ENCODE data around the gene ELAPOR1. TPM values are rescaled to one million over a fixed set of nuclear protein-coding genes. Genes with fewer than 3 reads are reported as not detected.
A peak's percentile ranks its signal among the peaks of the same experiment; 100 is the strongest.

Gene ELAPOR1
- total and polyA plus RNA-seq, 2 donors (not counting 3 experiments of a cell fraction or from before 2014, with no cell fraction given) = 1.0 to 1.1 TPM

DNA sequence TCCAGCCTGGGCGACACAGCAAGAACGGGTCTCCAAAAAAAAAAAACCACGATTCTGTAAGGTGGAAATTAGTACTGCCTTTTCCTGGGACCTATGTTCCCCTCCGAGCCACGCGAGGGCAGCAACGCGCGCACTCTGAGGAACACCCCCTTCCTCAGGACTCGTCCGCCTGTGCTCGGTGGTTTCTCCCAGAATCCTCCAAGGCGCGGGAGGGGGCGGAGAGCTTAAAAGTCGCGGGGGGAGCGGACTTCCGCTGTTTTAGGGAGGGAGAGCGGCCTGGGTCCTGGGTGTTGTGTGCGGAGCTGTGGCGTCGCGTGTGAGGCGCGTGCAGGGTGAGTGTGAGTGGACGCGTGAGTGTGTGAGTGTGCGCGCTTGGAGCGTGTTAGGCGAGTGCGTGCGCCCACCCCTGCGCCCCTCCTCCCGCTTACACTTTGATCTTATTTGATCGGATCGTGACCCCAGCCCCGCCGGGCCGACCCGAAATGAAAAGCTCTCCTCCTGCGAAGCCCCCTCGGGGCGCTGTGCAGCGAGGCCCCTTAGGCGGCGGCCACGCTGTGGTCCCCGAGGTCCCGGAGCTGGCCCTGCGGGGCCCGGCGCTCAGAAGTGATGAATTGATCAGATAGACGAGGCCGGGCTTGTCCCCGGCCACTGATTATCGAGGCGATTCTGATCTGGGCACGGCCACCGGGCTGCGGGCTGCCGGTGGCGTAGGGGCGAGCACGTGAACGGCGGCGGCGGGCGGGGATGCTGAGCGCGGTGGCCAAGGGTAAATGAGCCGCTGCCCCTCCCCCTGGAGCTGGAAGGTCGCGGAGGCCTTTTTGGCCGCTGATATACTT is 13.8 kb upstream of the ELAPOR1 start:
- peak overlapping the region; percentile 96 for H3K9ac ChIP-seq (replicated peaks; ENCODE audit: extremely low read depth, insufficient read depth, low read length)
- TSS peak; percentile 66 for BruUV-seq (replicated peaks)
- H3K27me3 ChIP-seq (ENCODE audit: control insufficient read depth in 2 of 2, insufficient read depth in 2 of 2, low read length in 2 of 2) = no peaks in the 10 kb centered on the region
- TF ChIP-seq CTCF (IDR thresholded peaks at IDR 0.05; ENCODE audit: extremely low read depth in 1 of 2, insufficient read depth in 1 of 2, low read depth in 1 of 2, low read length in 2 of 2) (peak; percentile 90 to 94), GATA2 (IDR thresholded peaks at IDR 0.05; ENCODE audit: insufficient read depth, insufficient read length, low read depth, low read length) (no peak), MYC (IDR thresholded peaks at IDR 0.05; ENCODE audit: low read depth, low read length) (peak; percentile 58), EZH2 (IDR thresholded peaks at IDR 0.05; ENCODE audit: borderline replicate concordance, low read depth, low read length, severe bottlenecking) (no peak), JUN (IDR thresholded peaks at IDR 0.05; ENCODE audit: borderline replicate concordance, insufficient read depth, insufficient read length, low read depth) (no peak), POLR2A (IDR thresholded peaks at IDR 0.05; ENCODE audit: low read depth, low read length) (peak; percentile 99), MAX (IDR thresholded peaks at IDR 0.05; ENCODE audit: insufficient read depth, insufficient read length) (peak; percentile 66), POLR2AphosphoS5 (IDR thresholded peaks at IDR 0.05; ENCODE audit: insufficient read depth, low read depth, low read length) (peak; percentile 99), FOS (IDR thresholded peaks at IDR 0.05; ENCODE audit: borderline replicate concordance, insufficient read depth, low read length) (no peak)
- no peaks in the 10 kb centered on the region for H3K9me3 ChIP-seq (replicated peaks; ENCODE audit: control insufficient read depth, insufficient read depth, low read length)
- peaks cover 14% of the 10 kb centered on the region for H3K79me2 ChIP-seq (ENCODE audit: control insufficient read depth, insufficient read depth, low read length)
- no peaks in the 10 kb centered on the region for H3K4me1 ChIP-seq (ENCODE audit: control insufficient read depth, extremely low read depth, insufficient read depth, low read length)
- H3K4me2 ChIP-seq (ENCODE audit: insufficient read depth, low read length) = peak overlapping the region; percentile 97
- POLR2A ChIA-PET = interaction anchor here (0.5 to 1.6 kb wide), 14 partner anchors 9 to 408 kb away, joined by 3 to 15 read pairs (median 4); partner anchors contain the start of genes CLCC1, PRPF38B, TAF13 and TMEM167B
- DNase-seq (ENCODE audit: low read depth, low spot score) (peak; percentile 95), FAIRE-seq (peak; percentile 93)
- H2AFZ ChIP-seq (ENCODE audit: low read depth, low read length) = peak overlapping the region; percentile 93
- H3K36me3 ChIP-seq (ENCODE audit: control insufficient read depth in 2 of 2, extremely low read depth in 1 of 2, insufficient read depth in 2 of 2, low read length in 2 of 2) = peaks cover 0 to 2% of the 10 kb centered on the region in 2 experiments
- H3K9me1 ChIP-seq (replicated peaks; ENCODE audit: control insufficient read depth, extremely low read depth, insufficient read depth, low read length) = no peaks in the 10 kb centered on the region
- dilution Hi-C loops (cut with MboI; ENCODE audit: extremely low pct_ligation_motif_present, low sequenced_read_pairs) = no loop called here
- intact Hi-C loops (cut with micrococcal nuclease) = loop anchor here (1.0 to 10.0 kb wide), 2 partner anchors 25 to 935 kb away; partner anchors contain the start of gene STRIP1
- CTCF ChIA-PET = interaction anchor here (0.6 to 3.1 kb wide), 26 partner anchors 9 to 367 kb away, joined by 3 to 64 read pairs (median 4); partner anchors contain the start of genes SARS1, SORT1, TAF13 and TMEM167B
- peak overlapping the region; percentile 62 to 97 (median 90) for H3K4me3 ChIP-seq (replicated peaks in 1 of 3; ENCODE audit: insufficient read depth in 1 of 3, low read depth in 1 of 3, low read length in 3 of 3)
- no peaks in the 10 kb centered on the region for H4K20me1 ChIP-seq (replicated peaks; ENCODE audit: control insufficient read depth, extremely low read depth, insufficient read depth, low read length)
- H3K27ac ChIP-seq (ENCODE audit: insufficient read depth, low read depth, low read length) = peak overlapping the region; percentile 76
